GM21447 (cell line): ENCODE data around the gene KCNIP1.

Source experiments
- ATAC-seq: cut with Tn5 transposase; IDR thresholded peaks from one replicate; pipeline ENCODE4 v1.9.1; 2021; ENCODE audit not compliant: unreplicated experiment

KCNIP1 gene

DNA sequence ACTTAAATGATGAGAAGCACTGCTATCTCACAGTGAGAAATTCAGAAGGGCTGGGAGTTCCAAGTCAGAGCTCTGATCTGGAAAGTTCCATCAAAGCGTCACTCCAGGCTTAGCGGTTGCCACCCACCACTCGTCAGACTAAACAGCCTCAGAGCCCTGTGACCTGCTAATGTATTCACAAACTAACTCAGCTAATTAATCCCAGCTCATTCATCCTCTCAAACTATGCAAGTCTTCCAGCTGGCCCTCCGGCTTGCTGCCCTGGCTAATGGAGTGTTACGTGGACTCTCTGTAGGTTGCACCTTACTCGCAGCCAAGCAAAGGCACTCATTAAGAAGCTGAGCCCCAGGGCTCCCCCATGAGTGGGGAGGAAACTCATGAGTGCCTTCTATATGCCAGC lies 197.5 kb downstream of the KCNIP1 start:
- no peak for ATAC-seq

DNA sequence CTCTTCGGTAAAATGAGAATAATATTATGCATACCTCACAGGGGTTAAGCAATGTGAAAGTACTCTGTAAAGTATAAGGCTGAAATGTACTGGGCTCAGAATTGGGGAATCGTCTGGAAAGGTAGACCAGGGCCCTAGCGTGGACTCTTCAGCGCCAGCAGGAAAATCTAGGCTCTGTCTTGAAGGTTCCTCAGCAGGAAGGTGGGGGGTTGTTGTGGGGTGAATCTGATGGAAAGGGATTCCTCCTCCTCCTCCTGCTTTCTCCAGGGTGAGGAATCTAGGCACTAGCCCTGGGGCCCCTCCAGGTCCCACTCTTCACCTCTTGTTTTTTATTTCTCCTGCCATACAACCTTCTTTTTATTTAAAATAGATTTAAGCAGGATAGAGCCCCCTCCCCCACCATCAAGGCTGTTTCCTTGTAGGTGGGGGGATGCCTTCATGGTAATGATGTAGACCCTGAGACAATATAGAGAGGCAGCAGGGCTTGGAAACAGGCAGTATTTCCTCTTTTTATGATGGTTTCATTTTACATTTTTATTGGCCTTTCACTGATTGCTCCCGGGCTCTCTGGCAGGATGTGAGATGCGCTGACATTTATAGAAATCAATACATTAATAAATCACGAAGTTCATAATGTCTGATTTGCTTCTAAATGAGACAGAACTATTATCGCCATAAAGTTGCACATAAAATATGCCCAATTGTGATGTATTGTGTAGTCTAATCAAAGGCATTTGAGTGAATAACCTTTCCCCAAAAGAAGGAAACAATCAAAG lies 200.8 kb downstream of the KCNIP1 start:
- no peak for ATAC-seq

DNA sequence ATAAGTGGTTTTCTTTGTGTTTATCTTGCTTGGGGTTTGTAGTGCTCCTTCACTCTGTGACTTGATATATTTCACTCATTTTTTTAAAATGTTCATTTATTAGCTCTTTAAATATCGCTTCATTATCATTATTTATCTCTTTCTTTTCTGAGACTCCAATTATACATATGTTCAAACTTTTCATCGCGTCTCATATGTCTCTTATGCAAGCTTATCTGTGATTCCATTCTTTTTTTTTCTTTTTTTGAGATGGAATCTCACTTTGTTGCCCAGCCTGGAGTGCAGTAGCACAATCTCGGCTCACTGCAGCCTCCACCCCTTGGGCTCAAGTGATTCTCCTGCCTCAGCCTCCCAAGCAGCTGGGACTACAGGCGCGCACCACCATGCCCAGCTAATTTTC lies 205.8 kb downstream of the KCNIP1 start:
- no peak for ATAC-seq

DNA sequence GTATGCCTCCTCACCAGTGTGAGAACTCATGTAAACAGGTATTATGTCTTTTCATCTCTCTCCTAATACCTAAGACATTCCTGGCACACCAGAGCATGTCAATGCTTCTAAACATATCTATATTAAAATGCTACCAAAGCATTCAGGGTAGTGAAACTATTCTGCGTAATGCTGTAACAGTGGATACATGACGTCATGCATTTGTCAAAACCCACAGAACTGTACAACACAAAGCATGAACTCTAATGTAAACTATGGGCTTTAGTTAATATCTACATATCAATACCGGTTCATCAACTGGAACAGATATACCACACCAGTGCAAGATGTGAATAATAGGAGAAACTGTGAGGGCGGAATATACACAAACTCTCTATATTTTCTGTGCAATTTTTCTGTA lies 207.5 kb downstream of the KCNIP1 start:
- ATAC-seq = no peak

DNA sequence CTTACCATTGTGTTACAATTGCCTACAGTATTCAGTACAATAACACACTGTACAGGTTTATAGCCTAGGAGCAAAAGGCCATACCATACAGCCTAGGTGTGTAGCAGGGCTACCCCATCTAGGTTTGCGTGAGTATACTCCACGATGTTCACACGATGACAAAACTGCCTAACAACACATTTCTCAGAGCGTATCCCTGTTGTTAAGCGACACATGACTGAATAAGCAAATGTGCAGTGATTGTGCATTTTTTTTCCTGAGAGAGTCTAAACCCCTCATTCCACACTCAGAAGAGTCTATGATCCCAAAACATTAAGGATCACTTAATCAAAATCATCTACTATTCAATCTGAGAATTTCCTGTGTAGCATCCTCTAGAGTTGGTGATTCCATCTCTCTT lies 211.3 kb downstream of the KCNIP1 start:
- no peak for ATAC-seq

DNA sequence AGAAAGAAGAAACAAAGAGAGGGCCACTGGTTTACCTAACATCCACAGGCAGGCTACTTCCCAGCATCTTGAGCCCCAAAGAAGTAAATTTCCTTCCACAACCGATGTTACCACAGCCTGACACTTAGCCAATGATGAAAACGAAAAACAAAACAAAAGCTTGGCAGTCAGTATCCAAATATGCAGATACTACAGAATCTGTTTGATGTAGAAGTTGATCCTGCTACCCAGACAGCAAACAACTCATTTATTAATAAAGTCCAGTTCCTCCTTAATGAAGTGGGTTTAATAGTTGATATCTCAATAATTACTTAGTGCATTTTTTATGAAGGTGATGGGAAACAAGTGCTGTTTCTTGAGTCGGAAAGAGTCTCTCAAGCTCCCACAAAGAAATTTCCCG lies 212.6 kb downstream of the KCNIP1 start:
- ATAC-seq = no peak

DNA sequence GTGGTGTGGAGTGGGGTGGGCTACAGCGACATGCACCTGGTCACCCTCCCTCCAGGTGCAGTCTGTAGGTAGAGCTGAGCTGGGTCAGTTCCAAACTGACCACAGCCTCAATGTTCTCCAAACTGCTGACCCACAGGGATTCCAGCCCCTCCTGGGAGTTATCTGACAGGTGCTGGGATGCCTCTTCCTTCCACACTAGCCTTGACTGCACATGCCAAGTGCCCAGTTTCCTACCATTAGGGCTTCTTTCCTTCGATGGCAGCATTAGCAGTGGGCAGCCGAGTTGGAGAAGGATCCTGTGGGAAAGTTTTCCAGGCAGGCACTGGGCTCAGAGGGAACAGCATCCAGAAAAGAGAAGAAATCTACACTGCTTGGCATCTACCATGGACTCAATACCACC lies 215.7 kb downstream of the KCNIP1 start:
- no peak for ATAC-seq

DNA sequence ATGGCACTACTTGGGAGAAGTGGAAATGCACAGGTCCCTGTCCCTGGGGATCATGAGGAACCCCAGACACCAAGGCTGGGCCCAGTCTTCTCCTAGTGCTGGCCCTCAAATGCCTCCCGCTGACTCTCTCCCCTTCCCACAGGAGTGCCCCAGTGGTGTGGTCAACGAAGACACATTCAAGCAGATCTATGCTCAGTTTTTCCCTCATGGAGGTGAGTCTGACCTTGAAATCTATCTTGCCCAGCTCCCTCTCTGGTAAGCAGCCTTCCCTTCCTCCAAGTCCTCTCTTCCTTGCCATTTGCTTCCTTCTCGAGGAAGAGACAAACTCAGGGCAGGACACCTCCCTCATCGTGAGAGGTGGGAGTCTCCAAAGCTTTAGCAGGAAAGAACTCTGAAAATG lies 216.4 kb downstream of the KCNIP1 start:
- ATAC-seq = no peak

DNA sequence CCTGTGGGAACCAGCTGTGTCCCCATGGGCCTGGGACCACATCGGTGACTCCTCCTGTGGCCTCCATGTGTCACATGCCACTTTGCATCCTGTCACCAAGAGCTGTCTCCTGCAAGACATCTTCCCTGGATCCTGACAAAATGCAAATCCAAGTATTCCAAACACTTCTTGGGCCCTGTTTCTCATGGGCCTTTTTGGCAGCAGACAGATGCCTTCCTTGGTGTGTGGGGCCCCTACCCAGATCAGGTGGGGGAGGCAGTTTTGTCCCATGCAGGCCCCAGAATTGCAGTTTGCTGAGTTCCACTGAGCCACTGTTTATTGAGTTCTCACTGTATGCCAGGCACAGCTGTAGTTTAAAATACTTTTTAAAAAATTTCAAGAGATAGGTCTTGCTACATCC lies 217.2 kb downstream of the KCNIP1 start:
- ATAC-seq = no peak

DNA sequence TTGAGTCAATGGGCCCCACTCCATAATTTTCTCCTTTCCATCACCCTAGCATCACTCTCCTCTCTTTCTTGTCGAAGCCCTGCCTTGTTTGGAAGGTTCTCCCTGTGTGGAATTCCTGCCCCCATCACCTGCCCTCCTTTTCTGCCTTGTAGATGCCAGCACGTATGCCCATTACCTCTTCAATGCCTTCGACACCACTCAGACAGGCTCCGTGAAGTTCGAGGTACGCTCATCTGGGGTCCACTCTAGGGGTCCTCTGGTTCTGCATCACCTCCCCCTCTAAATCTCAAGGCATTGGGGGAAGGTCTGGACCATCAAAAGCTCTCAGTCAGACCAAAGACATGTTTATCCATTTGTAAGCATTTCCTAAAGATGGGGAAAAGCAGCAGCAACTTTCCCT lies 217.9 kb downstream of the KCNIP1 start:
- ATAC-seq = no peak

DNA sequence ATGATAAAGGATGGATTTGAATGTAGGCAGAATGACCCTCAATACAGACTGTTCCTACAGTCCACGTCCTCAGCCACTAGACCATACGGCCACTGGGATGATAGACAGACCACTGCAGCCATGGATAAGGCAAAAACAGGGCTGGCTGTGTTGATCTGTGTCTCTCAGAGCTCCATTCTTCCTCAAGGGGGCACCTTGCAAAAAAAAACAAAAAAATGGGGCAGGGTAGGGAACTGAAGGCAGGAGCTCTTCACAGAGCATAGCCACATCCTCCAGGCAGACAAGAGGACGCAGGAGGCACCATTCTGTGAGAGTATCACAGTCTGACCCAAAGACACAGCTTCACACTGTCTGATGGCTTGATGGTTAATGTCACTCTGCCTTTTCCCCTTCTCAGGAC lies 218.5 kb downstream of the KCNIP1 start:
- no peak for ATAC-seq

DNA sequence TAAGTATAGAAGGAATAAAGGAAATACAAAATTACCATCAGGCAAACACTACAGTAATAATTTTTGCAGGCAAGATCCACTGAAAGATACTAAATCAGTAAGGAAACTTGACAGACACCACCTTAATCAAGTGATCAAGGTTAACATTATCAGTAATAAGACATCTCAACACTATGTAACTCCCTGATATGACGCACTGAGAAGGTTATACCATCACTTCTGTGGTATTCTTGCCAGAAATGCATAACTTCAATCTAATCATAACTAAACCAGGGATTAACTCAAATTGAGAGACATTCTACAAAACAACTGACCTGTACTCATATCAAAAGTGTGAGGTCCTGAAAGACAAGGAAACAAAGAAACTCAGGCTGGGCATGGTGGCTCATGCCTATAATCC lies 227.2 kb downstream of the KCNIP1 start:
- ATAC-seq = no peak

DNA sequence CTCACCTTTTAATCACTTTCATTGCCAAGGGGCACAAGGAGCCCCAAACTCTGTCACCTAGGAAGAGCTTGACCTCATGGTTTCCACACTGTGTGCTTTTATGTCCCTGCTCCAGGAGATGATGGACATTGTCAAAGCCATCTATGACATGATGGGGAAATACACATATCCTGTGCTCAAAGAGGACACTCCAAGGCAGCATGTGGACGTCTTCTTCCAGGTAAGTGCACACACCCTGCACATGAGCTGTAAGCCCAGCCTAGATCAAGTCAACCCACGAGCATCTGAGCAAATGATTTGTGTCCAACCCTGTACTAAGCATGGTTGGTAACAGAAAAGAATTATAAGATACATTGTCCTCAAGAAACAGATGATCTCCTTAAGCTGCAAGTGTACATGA lies 228.9 kb downstream of the KCNIP1 start:
- ATAC-seq = no peak

DNA sequence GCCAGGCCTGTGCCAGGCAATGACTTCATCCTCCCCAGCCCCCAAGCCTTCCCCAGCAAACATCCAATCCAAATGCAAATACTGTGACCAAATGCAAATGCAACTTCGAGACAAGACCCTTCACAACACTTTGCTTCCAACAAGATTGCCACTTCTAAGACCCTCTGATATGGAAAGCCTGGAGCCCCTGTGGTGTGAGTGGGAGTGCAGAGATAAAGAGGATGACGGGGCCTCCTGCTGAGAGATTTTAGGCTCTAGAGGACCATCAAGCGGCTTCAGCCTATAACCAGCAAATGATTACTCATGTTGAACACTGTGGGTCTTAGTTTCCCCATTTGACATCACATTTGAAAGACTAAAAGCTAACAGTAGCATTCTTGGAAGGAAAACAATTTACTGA lies 233.1 kb downstream of the KCNIP1 start:
- no peak for ATAC-seq

DNA sequence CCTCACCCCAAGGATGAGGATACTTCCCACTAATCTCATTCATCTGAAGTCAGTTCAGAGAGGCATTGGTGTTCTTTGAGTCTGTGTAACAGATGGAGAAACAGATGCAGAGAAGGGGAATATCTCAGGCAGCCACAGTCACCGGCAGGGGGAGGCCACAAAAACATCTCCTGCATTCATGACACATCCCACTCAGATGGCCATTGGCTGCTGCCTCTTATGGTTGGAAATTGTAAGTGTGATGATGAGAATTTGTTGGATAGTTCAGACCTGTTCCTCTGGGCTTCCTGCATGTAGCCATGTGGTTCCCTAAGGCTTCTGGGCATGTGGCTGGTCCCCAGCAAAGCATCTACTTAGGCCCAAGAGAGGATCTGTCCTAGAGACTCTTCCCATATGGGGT lies 233.8 kb downstream of the KCNIP1 start:
- ATAC-seq = no peak

DNA sequence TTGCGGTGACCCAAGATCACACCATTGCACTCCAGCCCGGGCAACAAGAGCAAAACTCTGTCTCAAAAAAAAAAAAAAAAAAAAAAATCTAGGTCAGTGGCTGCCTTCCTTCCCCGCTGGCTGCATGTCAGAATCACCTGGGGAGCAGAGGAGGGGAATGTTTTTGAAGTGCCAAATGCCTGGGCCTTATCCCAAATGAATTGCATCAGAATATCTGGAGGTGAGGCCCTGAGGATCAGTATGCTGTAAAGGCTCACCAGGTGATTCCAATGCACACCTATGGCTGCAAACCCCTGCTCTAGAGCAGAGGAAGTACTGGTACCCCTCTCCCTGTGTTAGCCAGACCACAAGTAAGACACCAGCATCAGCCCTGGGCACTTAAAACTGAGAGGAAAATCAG lies 235.0 kb downstream of the KCNIP1 start:
- no peak for ATAC-seq

DNA sequence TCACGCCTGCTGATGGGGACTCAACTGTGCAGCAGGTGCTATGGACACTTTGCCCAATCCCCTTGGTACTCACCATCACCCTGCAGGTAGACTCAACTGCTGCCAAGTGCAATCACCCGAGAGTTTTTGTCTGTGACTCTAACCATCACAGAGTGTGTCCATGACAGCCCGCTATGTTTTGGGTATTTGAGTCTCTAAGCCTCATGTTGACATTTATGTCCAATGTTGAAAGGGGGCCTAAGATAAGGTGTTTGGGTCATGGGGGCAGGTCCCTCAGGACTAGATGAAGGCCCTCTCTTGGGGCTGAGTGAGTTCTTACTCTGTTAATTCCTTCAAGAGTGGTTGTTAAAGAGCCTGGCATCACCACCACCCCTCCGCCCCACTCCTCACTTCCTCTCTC lies 235.6 kb downstream of the KCNIP1 start:
- ATAC-seq = no peak

DNA sequence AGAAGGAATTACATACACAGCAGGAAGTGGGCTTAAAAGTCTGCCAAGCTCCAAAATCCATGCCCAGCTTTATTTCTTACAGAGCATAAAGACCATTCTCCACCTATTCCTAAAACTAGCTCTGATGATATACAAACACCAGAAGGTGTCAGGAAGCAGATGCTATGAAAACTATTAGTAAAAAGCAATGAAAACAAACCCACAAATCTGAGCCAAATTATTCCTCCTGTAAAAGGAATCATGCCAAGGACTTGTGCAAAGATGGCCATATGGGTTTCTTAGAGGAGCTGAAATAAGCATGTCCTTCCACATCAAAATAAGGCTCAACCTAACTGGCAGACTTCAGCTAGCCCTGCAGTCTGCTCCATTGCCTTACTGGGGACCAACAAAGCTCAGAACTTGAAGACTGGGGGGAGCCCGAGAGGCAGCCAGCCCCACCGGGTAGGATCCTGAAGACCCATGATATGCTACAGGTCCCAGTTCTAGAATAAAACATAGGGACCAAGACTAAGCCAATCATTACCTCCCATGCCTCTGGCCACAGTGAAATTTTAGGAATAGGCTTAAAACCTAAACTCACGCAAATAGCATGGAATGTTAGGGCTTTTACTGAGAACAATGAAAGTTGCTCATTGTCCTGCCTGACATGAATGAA lies 236.9 kb downstream of the KCNIP1 start:
- ATAC-seq = no peak

DNA sequence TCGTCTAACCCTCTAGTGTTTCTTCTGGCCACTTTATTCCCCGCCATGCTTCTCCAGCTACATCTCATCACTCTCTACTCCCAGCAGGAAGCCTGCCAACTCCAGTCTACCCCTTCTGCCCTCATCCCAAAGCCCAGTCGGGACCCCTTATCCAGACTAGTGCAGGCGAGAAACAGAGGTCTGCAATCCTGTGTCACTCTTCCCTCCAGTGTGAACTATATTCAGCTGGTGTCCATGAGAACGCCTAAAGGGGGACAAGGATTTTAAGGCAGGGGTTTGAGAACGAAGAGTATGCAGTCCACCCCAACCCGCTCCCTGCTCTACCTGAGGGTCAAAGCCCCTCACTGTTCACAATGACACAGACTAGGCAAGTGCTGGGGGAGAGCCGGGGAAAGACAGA lies 238.0 kb downstream of the KCNIP1 start:
- no peak for ATAC-seq

DNA sequence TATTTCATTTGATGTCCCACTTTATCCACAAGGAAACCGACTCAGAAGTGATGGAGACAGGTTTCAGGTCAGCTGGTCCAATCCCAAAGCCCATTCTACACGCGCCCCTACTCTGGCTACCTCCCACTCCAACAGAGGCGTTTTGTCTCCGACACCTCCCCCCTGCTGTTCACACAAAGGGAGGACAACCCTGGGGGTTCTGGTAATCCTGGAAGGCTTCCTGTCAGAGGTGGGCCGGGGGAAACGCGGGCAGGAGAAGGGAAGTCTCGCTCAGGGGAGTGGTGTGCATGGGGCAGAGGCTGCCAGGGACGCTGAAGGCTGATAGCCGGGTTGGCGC lies 240.0 kb downstream of the KCNIP1 start:
- no peak for ATAC-seq

DNA sequence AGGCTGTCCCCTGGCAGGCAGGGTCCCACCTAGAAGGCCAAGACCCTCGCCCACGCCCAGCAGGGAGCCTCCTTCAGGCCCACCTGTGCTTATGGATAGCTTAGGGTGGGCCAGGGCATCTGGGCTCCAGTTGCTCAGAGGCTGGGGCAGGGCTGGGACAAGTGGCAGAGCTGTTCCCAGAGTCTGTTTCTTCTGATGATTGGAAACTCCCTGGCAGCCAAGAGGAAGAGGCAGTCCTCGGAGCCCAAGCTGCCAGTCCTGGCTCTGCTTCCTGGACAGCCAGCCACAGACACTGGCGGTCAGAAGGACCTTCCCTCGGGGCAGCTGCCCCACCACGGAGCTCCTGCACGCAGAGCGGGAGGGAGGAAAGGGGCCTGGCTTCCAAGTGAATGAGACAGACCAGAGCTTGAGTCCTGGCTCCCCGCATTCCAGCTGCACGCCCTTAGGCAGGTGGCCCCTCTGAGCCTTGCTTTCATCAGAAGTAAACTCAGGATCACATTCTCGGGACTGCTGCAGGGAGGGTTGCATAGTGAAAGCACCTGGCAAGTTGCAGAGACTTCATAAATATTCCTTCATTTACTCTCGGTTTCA lies 241.8 kb downstream of the KCNIP1 start:
- ATAC-seq = no peak

DNA sequence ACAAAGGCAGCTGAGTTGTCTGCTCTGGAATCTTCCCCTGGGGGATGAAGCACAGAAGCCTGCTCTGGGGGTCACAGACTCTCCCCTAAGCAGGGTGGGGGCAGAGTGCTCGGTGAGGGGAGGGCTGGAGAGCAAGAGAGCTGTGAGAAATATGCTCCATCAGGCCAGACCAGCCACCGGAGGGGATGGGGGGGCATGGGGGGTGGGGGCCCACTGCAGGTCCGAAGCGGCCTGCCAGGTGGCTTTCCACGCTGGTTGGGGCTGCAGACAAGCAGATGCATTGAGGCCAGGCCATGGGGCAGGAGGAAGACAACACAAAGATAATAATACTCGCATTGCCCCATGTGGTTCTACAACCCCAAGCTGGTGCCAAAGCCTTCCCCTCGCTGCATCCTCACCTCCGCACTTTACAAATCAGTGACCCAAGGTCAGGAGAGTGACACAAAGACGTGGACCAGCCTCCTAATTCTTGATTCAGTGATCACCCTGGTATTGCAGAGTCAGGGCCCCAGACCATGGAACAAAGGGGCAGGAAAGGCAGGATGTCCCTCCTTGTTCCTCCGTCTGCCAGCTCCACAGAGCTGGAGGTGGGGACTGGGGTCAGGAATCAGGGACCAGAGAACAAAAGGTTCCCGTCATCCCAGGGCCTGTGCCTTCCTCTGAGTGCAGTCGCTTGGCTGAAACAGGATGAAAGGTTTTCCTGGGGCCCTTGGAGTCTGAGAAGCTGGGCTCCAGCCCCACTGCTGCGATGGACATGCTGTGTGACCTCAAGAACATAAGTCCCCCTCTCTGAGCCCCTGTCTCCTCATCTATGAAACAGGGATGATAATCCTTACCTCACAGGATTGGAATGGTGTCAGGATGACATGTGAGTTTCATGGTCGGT lies 242.5 kb downstream of the KCNIP1 start:
- ATAC-seq = no peak
